ENCODE results near the gene KCNMA1. TPM values are rescaled to one million over a fixed set of nuclear protein-coding genes. Genes with fewer than 3 reads are reported as not detected.

KCNMA1 gene
- total and polyA plus RNA-seq, 10 of the 15 experiments (the other 5 are each of a cell fraction or from before 2014, with no cell fraction given): 8.5 to 77.0 (median 21.3) TPM

- TF ChIP-seq SKIL (IDR thresholded peaks at IDR 0.05; ENCODE audit: low read depth, poor library complexity, severe bottlenecking) (no peak), NR2C2 (IDR thresholded peaks at IDR 0.05; ENCODE audit: borderline replicate concordance, control insufficient read depth, insufficient read length, low read depth) (no peak), JUND (IDR thresholded peaks at IDR 0.05; ENCODE audit: low read depth, low read length) (no peak), TARDBP (IDR thresholded peaks at IDR 0.05; ENCODE audit: borderline replicate concordance) (no peak), NFXL1 (IDR thresholded peaks at IDR 0.05; ENCODE audit: borderline replicate concordance) (no peak), FOXK2 (IDR thresholded peaks at IDR 0.05) (no peak), RELA (IDR thresholded peaks at IDR 0.05; ENCODE audit: borderline replicate concordance, partially characterized antibody) (no peak), MYB (IDR thresholded peaks at IDR 0.05; ENCODE audit: borderline replicate concordance, low read depth, low read length) (no peak), NFIC (IDR thresholded peaks at IDR 0.05; ENCODE audit: low read depth, low read length) (no peak), HCFC1 (IDR thresholded peaks at IDR 0.05; ENCODE audit: low read length) (no peak), NRF1 (conservative IDR thresholded peaks at IDR 0.05; ENCODE audit: low read depth, low read length) (no peak), RELB (IDR thresholded peaks at IDR 0.05; ENCODE audit: low read depth) (peak; percentile 53; the same call in 1 of the 2 replicates), ZBED1 (IDR thresholded peaks at IDR 0.05; ENCODE audit: borderline replicate concordance) (no peak), KDM1A (IDR thresholded peaks at IDR 0.05; ENCODE audit: borderline replicate concordance) (no peak), ETV6 (conservative IDR thresholded peaks at IDR 0.05 in 1 of 2, IDR thresholded peaks at IDR 0.05 in 1 of 2; ENCODE audit: borderline replicate concordance in 1 of 2, low read depth in 1 of 2) (no peak), PBX3 (IDR thresholded peaks at IDR 0.05; ENCODE audit: insufficient replicate concordance, low read depth, low read length) (no peak), SPI1 (IDR thresholded peaks at IDR 0.05; ENCODE audit: borderline replicate concordance, insufficient read depth, low read depth, low read length) (peak; percentile 23; the same call in 1 of the 2 replicates), USF2 (IDR thresholded peaks at IDR 0.05; ENCODE audit: borderline replicate concordance, low read depth, low read length) (no peak), NFYB (IDR thresholded peaks at IDR 0.05; ENCODE audit: insufficient read depth, low read depth, low read length) (no peak), MXI1 (IDR thresholded peaks at IDR 0.05; ENCODE audit: low read depth, low read length) (no peak), MLLT1 (IDR thresholded peaks at IDR 0.05) (0 out of 2 replicates have a peak, but pooled peaks have one; percentile 55), SREBF2 (IDR thresholded peaks at IDR 0.05; ENCODE audit: low read length) (no peak)
Measured at GRCh38 chr10:77609781-77610272, 27.8 kb downstream of the KCNMA1 start (continued).
